ENCODE measurements around the gene SPEF2. TPM values are rescaled to one million over a fixed set of nuclear protein-coding genes. Genes with fewer than 3 reads are reported as not detected.

The SPEF2 gene
- total RNA-seq, 2 donors from 2014 or later = 2.4 to 7.9 TPM

GRCh38 chr5:35626553-35626952 is 8.9 kb downstream of the SPEF2 start:
- intact Hi-C loops (cut with DNase I) = no loop called here
- 48% methylated on average over 1 of the region's 1 CpG for WGBS
- H3K9me3 ChIP-seq = no peaks in the 10 kb centered on the region

GRCh38 chr5:35634326-35634725 is 16.7 kb downstream of the SPEF2 start:
- intact Hi-C loops (cut with DNase I) = no loop called here
- H3K9me3 ChIP-seq = no peaks in the 10 kb centered on the region
- DNase-seq (ENCODE audit: low spot score) = no peak

More at GRCh38 chr5:35626553-35626952, 8.9 kb downstream of the SPEF2 start:
- TF ChIP-seq CTCF (IDR thresholded peaks at IDR 0.05) = no peak
- no peaks in the 10 kb centered on the region for H3K27me3 ChIP-seq (replicated peaks; ENCODE audit: insufficient read depth)
- no peak overlapping the region for H3K27ac ChIP-seq
- H3K4me1 ChIP-seq (replicated peaks) = no peaks in the 10 kb centered on the region
- H3K36me3 ChIP-seq = no peaks in the 10 kb centered on the region
- no peak overlapping the region for H3K4me3 ChIP-seq
- no peak for DNase-seq (ENCODE audit: low spot score)

GRCh38 chr5:35640623-35641022 is 23.0 kb downstream of the SPEF2 start:
- no peak for TF ChIP-seq CTCF (IDR thresholded peaks at IDR 0.05)
- no peak for TF ChIP-seq POLR2A (IDR thresholded peaks at IDR 0.05)
- no peak for TF ChIP-seq POLR2AphosphoS5 (IDR thresholded peaks at IDR 0.05)
- intact Hi-C loops (cut with DNase I) = no loop called here
- Histone ChIP-seq H3K27me3 (replicated peaks; ENCODE audit: insufficient read depth) (no peaks in the 10 kb centered on the region), H3K9me3 (no peaks in the 10 kb centered on the region), H3K4me3 (no peak overlapping the region), H3K36me3 (no peaks in the 10 kb centered on the region), H3K4me1 (replicated peaks) (no peaks in the 10 kb centered on the region), H3K27ac (no peak overlapping the region)
- DNase-seq (ENCODE audit: low spot score) = no peak
- 80% methylated on average over 4 of the region's 4 CpGs for WGBS

More at GRCh38 chr5:35634326-35634725, 16.7 kb downstream of the SPEF2 start:
- H3K27ac ChIP-seq = no peak overlapping the region
- H3K4me1 ChIP-seq (replicated peaks) = no peaks in the 10 kb centered on the region
- no peak overlapping the region for H3K4me3 ChIP-seq
- H3K36me3 ChIP-seq = no peaks in the 10 kb centered on the region
- no peaks in the 10 kb centered on the region for H3K27me3 ChIP-seq (replicated peaks; ENCODE audit: insufficient read depth)
- TF ChIP-seq CTCF (IDR thresholded peaks at IDR 0.05) (no peak), POLR2A (IDR thresholded peaks at IDR 0.05) (no peak), POLR2AphosphoS5 (IDR thresholded peaks at IDR 0.05) (no peak)

GRCh38 chr5:35644543-35644942 is 26.9 kb downstream of the SPEF2 start:
- no peak overlapping the region for H3K4me3 ChIP-seq
- H3K27me3 ChIP-seq (replicated peaks; ENCODE audit: insufficient read depth) = no peaks in the 10 kb centered on the region
- H3K9me3 ChIP-seq = no peaks in the 10 kb centered on the region
- no peak for DNase-seq (ENCODE audit: low spot score)
- intact Hi-C loops (cut with DNase I) = no loop called here
- TF ChIP-seq POLR2AphosphoS5 (IDR thresholded peaks at IDR 0.05) (no peak), POLR2A (IDR thresholded peaks at IDR 0.05) (no peak), CTCF (IDR thresholded peaks at IDR 0.05) (no peak)
- no peaks in the 10 kb centered on the region for H3K36me3 ChIP-seq
- 96% methylated on average over 3 of the region's 3 CpGs for WGBS
- no peak overlapping the region for H3K27ac ChIP-seq
- no peaks in the 10 kb centered on the region for H3K4me1 ChIP-seq (replicated peaks)

- WGBS = 100% methylated on average over 1 of the region's 1 CpG
- intact Hi-C loops (cut with DNase I) = no loop called here
- TF ChIP-seq POLR2A (IDR thresholded peaks at IDR 0.05) = no peak
- no peak for TF ChIP-seq CTCF (IDR thresholded peaks at IDR 0.05)
- TF ChIP-seq POLR2AphosphoS5 (IDR thresholded peaks at IDR 0.05) = no peak
Observed at GRCh38 chr5:35647128-35647527, 29.5 kb downstream of the SPEF2 start.

More at GRCh38 chr5:35647128-35647527, 29.5 kb downstream of the SPEF2 start:
- Histone ChIP-seq H3K27me3 (replicated peaks; ENCODE audit: insufficient read depth) (no peaks in the 10 kb centered on the region), H3K4me3 (no peak overlapping the region), H3K27ac (no peak overlapping the region), H3K9me3 (no peaks in the 10 kb centered on the region), H3K36me3 (no peaks in the 10 kb centered on the region), H3K4me1 (replicated peaks) (no peaks in the 10 kb centered on the region)
- DNase-seq (ENCODE audit: low spot score) = no peak
